HEK293 (cell line): ENCODE measurements around the gene GOLGA6L10.
"Not testable (repeated sequence)": the region's sequence is repeated elsewhere in the genome, so short reads cannot be mapped to it uniquely, and the experiment has no call there.

ENCODE experiments used
- CTCF ChIA-PET: fragments of 350-600 bp; formaldehyde crosslinking; extraction: SDS; loops from one replicate; lab custom pipeline; 2021; ENCODE audit warnings: antibody characterized with exemption; lab: Yijun Ruan, JAX
- POLR2A ChIA-PET: fragments of 300-600 bp; formaldehyde crosslinking; extraction: SDS; loops from one replicate; lab custom pipeline; 2020; ENCODE audit warnings: antibody characterized with exemption, inconsistent platforms; lab: Yijun Ruan, JAX
- H3K27ac ChIP-seq: fragments of 200-500 bp; sonication (Bioruptor generic); 2 replicates; pipeline ENCODE4 v1.5.1; 2014; ENCODE audit warnings: low read depth, low read length, control low read depth, inconsistent platforms; ENCODE audit errors: extremely low read depth
- H3K36me3 ChIP-seq, 2 experiments: fragments of 200-500 bp in 1 of 2; sonication (Bioruptor generic) in 1 of 2; 1 replicate in 1 of 2; 2 replicates in 1 of 2; pipeline ENCODE4 v1.5.1; 2014 to 2017; ENCODE audit warnings: inconsistent platforms in 2 of 2, low read length in 2 of 2; ENCODE audit not compliant: control insufficient read depth in 2 of 2, insufficient read depth in 1 of 2
- H3K4me1 ChIP-seq: fragments of 200-500 bp; sonication (Bioruptor generic); 2 replicates; pipeline ENCODE4 v1.5.1; 2014; ENCODE audit warnings: mild to moderate bottlenecking, low read length, inconsistent platforms; ENCODE audit not compliant: control insufficient read depth, insufficient read depth
- H3K4me3 ChIP-seq: 2 replicates; pipeline ENCODE4 v1.5.1; 2011; ENCODE audit warnings: low read depth, mild to moderate bottlenecking, control low read depth, low read length, moderate library complexity
- H3K9me3 ChIP-seq: fragments of 200-500 bp; sonication (Bioruptor generic); 2 replicates; pipeline ENCODE4 v1.5.1; 2014; ENCODE audit warnings: low read depth, low read length, inconsistent platforms; ENCODE audit not compliant: control insufficient read depth, insufficient read depth
- HOXC10 ChIP-seq: sonication (generic); formaldehyde crosslinking; IDR thresholded peaks from 2 replicates; pipeline ENCODE4 v1.8.1; 2023; ENCODE audit warnings: mild to moderate bottlenecking, missing genetic modification reagents
- ZBTB17 ChIP-seq: fragments of 450-650 bp; formaldehyde crosslinking; IDR thresholded peaks from 2 replicates; pipeline ENCODE4 v1.5.1; 2016; ENCODE audit warnings: missing biosample characterization, missing genetic modification characterization
- ZIC2 ChIP-seq: fragments of 450-650 bp; formaldehyde crosslinking; IDR thresholded peaks from 2 replicates; pipeline ENCODE4 v1.5.1; 2016; ENCODE audit warnings: missing biosample characterization, missing genetic modification characterization
- ZNF175 ChIP-seq: fragments of 450-650 bp; formaldehyde crosslinking; IDR thresholded peaks from 2 replicates; pipeline ENCODE4 v1.5.1; 2016; ENCODE audit warnings: missing biosample characterization, missing genetic modification characterization
- ZNF510 ChIP-seq: fragments of 450-650 bp; formaldehyde crosslinking; IDR thresholded peaks from 2 replicates; pipeline ENCODE4 v1.5.1; 2018; ENCODE audit warnings: mild to moderate bottlenecking, missing genetic modification characterization, missing biosample characterization; ENCODE audit not compliant: insufficient replicate concordance
- ZNF610 ChIP-seq: fragments of 450-650 bp; formaldehyde crosslinking; IDR thresholded peaks from 2 replicates; pipeline ENCODE4 v1.5.1; 2016; ENCODE audit warnings: missing biosample characterization, missing genetic modification characterization, borderline replicate concordance
- TF ChIP-seq, protein P1 (sequence below): fragments of 450-650 bp; formaldehyde crosslinking; IDR thresholded peaks from 2 replicates; pipeline ENCODE4 v1.5.1; 2016; ENCODE audit warnings: missing biosample characterization, missing genetic modification characterization, borderline replicate concordance
- TF ChIP-seq, protein P2 (sequence below): fragments of 450-650 bp; formaldehyde crosslinking; IDR thresholded peaks from 2 replicates; pipeline ENCODE4 v1.5.1; 2016; ENCODE audit warnings: missing biosample characterization, missing genetic modification characterization, borderline replicate concordance
- TF ChIP-seq, protein P3 (sequence below): fragments of 450-650 bp; formaldehyde crosslinking; IDR thresholded peaks from 2 replicates; pipeline ENCODE4 v1.5.1; 2016; ENCODE audit warnings: missing biosample characterization, missing genetic modification characterization
- TF ChIP-seq, protein P4 (sequence below): fragments of 450-650 bp; formaldehyde crosslinking; IDR thresholded peaks from 2 replicates; pipeline ENCODE4 v1.5.1; 2017; ENCODE audit warnings: missing biosample characterization, missing genetic modification characterization

The GOLGA6L10 gene

DNA sequence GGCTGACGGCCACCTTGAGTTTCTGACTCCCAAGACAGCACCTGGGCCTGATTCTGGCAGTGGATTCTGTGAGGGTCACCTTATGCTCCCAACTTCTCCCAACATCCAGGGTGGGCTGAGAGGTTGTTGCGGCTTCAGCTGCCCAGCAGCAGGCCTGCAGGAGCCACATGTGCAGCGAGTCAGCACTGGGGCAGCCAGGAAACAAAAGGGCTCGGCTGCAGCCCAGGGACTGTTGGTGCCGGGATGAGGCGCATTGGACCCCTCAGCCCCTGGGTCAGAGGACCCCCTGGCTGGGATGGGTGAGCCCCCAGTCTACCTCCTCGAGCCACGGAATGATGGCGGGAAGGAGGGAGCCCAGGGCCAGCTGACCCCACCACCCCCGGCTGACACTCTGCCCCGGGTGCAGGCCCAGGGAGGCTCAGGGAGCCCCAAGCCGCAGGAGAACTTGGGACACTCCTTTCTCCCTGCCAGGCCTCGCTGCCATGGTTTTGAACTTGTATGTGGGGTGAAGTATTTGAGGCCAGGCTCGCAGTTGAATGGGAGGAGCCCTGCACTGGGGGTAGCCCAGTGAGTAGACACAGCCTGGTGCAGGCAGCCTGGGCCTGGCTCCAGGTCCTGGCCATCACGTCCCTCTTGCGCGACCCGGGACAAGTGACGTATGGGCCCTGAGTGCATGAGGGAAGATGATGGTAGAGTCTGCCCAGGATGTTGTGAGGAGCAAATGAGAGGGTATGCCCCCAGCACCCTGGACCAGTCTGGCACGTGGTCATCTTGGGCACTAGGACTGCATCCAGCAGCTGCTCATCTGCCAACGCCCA lies 35.1 kb downstream of the GOLGA6L10 start:
- POLR2A ChIA-PET, H3K4me1 ChIP-seq, H3K27ac ChIP-seq, CTCF ChIA-PET, H3K36me3 ChIP-seq, H3K9me3 ChIP-seq, H3K4me3 ChIP-seq: not testable (repeated sequence)

DNA sequence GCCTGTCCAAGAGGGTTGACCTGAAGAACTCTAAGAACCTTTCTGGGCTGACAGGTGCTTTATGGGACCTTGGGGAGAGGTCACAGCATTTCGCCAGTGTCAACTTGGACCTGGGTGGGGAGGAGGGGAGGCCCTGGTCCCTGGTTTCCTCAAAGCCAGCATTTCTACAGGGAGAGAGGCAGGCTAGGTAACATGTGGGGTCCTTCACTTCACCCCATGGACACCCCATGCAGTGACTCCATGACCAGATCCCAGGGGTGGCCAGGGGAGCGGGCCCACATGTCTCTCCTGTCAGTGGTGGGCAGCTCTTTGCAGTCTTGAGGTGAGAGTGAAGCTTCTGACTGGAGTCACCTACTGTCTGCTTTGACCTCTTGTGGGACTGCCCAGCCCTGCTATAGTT lies 35.8 kb downstream of the GOLGA6L10 start:
- POLR2A ChIA-PET: no interaction called here
- Histone ChIP-seq H3K27ac (no peak overlapping the region), H3K4me1 (no peaks in the 10 kb centered on the region), H3K4me3 (no peak overlapping the region), H3K36me3 (no peaks in the 10 kb centered on the region), H3K9me3 (no peaks in the 10 kb centered on the region)
- TF ChIP-seq, protein P1, sequence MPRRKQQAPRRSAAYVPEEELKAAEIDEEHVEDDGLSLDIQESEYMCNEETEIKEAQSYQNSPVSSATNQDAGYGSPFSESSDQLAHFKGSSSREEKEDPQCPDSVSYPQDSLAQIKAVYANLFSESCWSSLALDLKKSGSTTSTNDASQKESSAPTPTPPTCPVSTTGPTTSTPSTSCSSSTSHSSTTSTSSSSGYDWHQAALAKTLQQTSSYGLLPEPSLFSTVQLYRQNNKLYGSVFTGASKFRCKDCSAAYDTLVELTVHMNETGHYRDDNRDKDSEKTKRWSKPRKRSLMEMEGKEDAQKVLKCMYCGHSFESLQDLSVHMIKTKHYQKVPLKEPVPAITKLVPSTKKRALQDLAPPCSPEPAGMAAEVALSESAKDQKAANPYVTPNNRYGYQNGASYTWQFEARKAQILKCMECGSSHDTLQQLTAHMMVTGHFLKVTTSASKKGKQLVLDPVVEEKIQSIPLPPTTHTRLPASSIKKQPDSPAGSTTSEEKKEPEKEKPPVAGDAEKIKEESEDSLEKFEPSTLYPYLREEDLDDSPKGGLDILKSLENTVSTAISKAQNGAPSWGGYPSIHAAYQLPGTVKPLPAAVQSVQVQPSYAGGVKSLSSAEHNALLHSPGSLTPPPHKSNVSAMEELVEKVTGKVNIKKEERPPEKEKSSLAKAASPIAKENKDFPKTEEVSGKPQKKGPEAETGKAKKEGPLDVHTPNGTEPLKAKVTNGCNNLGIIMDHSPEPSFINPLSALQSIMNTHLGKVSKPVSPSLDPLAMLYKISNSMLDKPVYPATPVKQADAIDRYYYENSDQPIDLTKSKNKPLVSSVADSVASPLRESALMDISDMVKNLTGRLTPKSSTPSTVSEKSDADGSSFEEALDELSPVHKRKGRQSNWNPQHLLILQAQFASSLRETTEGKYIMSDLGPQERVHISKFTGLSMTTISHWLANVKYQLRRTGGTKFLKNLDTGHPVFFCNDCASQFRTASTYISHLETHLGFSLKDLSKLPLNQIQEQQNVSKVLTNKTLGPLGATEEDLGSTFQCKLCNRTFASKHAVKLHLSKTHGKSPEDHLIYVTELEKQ (tag by site-specific recombination): no peak
- no peak for TF ChIP-seq ZBTB17 (tag by site-specific recombination)
- TF ChIP-seq, protein P2, sequence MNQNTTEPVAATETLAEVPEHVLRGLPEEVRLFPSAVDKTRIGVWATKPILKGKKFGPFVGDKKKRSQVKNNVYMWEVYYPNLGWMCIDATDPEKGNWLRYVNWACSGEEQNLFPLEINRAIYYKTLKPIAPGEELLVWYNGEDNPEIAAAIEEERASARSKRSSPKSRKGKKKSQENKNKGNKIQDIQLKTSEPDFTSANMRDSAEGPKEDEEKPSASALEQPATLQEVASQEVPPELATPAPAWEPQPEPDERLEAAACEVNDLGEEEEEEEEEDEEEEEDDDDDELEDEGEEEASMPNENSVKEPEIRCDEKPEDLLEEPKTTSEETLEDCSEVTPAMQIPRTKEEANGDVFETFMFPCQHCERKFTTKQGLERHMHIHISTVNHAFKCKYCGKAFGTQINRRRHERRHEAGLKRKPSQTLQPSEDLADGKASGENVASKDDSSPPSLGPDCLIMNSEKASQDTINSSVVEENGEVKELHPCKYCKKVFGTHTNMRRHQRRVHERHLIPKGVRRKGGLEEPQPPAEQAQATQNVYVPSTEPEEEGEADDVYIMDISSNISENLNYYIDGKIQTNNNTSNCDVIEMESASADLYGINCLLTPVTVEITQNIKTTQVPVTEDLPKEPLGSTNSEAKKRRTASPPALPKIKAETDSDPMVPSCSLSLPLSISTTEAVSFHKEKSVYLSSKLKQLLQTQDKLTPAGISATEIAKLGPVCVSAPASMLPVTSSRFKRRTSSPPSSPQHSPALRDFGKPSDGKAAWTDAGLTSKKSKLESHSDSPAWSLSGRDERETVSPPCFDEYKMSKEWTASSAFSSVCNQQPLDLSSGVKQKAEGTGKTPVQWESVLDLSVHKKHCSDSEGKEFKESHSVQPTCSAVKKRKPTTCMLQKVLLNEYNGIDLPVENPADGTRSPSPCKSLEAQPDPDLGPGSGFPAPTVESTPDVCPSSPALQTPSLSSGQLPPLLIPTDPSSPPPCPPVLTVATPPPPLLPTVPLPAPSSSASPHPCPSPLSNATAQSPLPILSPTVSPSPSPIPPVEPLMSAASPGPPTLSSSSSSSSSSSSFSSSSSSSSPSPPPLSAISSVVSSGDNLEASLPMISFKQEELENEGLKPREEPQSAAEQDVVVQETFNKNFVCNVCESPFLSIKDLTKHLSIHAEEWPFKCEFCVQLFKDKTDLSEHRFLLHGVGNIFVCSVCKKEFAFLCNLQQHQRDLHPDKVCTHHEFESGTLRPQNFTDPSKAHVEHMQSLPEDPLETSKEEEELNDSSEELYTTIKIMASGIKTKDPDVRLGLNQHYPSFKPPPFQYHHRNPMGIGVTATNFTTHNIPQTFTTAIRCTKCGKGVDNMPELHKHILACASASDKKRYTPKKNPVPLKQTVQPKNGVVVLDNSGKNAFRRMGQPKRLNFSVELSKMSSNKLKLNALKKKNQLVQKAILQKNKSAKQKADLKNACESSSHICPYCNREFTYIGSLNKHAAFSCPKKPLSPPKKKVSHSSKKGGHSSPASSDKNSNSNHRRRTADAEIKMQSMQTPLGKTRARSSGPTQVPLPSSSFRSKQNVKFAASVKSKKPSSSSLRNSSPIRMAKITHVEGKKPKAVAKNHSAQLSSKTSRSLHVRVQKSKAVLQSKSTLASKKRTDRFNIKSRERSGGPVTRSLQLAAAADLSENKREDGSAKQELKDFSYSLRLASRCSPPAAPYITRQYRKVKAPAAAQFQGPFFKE (tag by site-specific recombination): no peak
- TF ChIP-seq, protein P3, sequence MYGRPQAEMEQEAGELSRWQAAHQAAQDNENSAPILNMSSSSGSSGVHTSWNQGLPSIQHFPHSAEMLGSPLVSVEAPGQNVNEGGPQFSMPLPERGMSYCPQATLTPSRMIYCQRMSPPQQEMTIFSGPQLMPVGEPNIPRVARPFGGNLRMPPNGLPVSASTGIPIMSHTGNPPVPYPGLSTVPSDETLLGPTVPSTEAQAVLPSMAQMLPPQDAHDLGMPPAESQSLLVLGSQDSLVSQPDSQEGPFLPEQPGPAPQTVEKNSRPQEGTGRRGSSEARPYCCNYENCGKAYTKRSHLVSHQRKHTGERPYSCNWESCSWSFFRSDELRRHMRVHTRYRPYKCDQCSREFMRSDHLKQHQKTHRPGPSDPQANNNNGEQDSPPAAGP: no peak
- TF ChIP-seq ZNF175: no peak
- TF ChIP-seq ZNF510: no peak
- TF ChIP-seq ZIC2 (tag by site-specific recombination): no peak
- CTCF ChIA-PET: no interaction called here

DNA sequence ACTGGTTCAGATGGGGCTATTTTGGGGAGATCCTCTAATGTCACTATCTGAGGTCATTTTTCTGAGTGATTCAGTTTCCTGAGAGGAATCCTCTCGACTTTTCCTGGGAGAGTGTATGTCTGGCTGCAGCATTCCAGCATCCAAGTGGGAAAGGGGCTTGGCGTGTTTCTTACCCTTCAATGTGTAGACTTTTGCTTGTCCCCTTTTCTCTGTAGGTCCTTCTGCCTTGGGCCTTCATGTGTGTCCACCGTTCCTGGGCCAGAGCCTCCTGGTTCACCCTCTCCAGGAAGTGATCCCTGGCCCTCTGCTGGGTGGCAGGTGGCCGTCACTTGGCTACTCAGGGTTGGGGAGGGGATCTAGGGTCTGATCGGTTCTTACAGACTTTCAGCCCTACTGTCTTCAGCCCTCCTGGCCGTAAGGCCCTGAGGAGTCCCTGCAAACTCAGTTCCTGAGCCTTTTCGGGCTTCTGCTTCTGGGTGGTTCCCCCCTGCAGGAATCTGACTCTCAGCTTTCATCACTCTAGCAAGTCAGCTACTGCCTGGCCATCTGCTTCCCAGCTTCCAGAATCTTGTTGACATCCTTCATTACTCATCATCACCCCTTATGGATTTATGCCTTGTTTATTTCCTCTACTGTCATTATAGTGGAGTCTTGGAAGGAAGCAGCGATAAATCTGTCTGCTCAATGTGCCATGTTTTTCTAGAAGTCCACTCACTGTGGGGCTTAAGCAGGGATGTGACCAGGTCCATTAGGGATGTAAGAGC lies 36.5 kb downstream of the GOLGA6L10 start:
- CTCF ChIA-PET: no interaction called here
- Histone ChIP-seq H3K4me3 (no peak overlapping the region), H3K36me3 (no peaks in the 10 kb centered on the region), H3K9me3 (no peaks in the 10 kb centered on the region), H3K4me1 (no peaks in the 10 kb centered on the region), H3K27ac (no peak overlapping the region)
- POLR2A ChIA-PET: no interaction called here
- TF ChIP-seq HOXC10 (CRISPR knock-in tag) (no peak), ZNF610 (tag by site-specific recombination) (no peak)
- TF ChIP-seq, protein P2 (tag by site-specific recombination): no peak
- TF ChIP-seq, protein P4, sequence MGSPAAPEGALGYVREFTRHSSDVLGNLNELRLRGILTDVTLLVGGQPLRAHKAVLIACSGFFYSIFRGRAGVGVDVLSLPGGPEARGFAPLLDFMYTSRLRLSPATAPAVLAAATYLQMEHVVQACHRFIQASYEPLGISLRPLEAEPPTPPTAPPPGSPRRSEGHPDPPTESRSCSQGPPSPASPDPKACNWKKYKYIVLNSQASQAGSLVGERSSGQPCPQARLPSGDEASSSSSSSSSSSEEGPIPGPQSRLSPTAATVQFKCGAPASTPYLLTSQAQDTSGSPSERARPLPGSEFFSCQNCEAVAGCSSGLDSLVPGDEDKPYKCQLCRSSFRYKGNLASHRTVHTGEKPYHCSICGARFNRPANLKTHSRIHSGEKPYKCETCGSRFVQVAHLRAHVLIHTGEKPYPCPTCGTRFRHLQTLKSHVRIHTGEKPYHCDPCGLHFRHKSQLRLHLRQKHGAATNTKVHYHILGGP (tag by site-specific recombination): no peak
